HG03175 (cell line): ENCODE results near the gene CNNM2.
"Not testable (repeated sequence)": the region's sequence is repeated elsewhere in the genome, so short reads cannot be mapped to it uniquely, and the experiment has no call there.

ENCODE experiments used
- ATAC-seq: cut with Tn5 transposase; IDR thresholded peaks from one replicate; pipeline ENCODE4 v1.9.1; 2021; ENCODE audit warnings: mild to moderate bottlenecking, moderate library complexity; ENCODE audit not compliant: unreplicated experiment

The CNNM2 gene

GRCh38 chr10:102964713-102965112 is 46.6 kb downstream of the CNNM2 start:
- no peak for ATAC-seq

DNA sequence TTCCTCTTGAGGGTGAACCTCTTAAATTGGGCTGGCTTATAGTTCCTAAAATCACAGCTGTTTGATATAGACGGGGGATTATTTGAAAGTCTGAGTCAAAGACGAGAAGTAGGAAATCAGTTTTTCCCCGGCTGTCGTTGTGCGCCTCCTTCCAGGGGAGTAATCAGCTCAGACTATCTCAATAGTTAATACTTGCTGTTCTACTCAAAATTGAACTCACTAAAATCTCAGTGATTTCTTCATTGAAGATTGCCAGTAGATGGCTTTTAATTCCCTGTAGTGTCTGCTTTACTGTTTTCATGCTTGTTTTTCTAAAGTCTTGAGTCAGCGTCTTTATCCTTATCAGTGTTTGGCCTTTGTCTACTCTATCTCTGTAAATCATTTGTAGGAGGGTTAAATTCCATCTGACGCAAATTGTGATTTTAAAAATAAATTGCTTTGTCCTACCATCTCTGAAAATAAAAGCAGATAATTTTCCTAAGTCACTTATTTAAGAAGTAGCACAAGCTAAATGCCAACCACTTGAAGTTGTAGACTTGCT is 47.3 kb downstream of the CNNM2 start:
- no peak for ATAC-seq

DNA sequence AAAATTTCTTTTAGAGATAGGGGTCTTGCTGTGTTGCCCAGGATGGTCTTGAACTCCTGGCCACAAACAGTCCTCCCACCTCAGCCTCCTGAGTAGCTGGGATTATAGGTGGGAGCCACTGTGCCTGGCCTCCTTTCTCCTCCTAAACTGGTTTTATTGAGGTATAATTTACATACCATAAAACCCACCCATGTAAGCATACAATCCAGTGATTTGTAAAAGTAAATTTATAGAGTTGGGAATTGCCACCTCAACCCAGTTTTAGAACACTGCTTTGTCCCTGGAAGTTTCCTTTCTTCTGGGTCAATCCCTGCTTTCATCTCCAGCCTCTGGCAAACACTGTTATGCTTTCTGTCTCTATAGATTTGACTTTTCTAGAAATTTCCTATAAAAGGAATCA is 49.0 kb downstream of the CNNM2 start:
- ATAC-seq, result no peak

- no peak for ATAC-seq
Measured at GRCh38 chr10:102970562-102971340, 52.7 kb downstream of the CNNM2 start.

DNA sequence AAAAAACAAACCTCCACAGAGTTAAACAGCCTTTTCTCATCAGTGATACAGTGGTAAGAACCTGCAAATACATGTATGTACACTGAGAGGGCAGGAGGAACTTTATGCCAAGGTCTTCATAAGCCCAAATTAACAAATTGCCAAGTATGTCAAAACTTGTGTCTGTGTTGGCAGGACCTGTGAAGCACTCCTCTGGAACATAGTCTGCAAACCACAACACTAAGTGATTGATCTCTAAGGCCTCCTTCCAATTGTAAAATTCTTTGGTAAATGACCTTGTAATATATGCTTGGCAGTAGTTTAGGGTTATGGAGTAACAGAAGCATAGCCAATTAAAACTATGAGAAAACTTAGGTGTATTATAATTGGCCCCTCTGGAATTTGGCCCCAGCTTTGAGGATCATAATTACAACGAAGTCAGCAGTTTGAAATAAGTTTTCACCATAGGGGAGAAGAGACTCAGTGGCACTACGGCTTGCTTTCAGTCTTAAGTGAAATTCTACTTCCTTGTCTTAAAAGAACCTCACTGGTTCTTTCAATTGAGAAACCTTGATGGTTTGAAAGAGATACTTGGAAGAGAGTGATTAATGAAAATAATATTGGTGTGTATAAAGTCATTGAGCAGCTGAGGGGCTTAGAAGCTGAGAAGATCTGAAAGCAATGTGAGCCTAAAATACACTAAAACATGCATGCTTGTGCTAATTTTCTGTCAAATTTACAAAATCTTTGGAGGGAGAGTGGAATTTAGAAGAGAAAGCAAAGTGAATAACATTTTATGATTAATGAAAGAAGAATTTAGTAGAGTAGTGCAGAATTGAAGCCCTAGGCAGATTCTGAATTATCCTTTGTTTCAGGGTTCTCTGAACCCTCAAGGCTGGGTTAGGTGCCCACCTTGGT is 57.6 kb downstream of the CNNM2 start:
- ATAC-seq, result no peak

DNA sequence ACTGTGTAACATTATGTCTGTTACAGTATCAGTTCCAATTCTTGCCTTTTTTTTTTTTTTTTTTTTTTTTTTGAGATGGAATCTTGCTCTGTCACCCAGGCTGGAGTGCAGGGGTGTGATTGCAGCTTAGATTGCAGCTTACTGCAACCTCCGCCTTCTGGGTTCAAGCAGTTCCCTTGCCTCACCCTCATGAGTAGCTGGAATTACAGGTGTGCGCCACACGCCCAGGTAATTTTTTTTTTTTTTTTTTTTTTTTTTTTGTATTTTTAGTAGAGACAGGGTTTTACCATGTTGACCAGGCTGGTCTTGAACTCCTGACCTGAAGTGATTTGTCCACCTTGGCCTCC is 58.3 kb downstream of the CNNM2 start:
- not testable (repeated sequence) for ATAC-seq

GRCh38 chr10:102982296-102982695 is 64.2 kb downstream of the CNNM2 start:
- no peak for ATAC-seq

DNA sequence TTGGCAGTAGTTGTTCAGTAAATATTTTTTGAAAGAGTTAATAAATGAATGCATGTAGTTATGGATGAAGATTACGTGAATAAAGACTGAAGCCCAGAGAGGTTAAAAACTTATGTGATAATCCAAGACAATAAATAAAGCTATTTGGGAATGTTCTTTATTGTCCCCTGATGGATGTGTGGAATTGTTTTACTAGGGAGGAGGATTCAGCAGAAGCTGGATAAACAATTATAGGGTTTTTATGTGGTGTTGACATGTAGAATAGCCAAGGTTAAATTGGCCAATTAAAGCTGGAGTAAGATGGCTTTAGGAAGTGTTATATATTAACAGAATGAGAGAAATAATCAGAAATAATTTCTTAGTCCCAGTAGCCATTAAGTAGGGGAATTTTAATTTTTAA is 66.0 kb downstream of the CNNM2 start:
- no peak for ATAC-seq

GRCh38 chr10:102985811-102986210 is 67.7 kb downstream of the CNNM2 start:
- no peak for ATAC-seq

DNA sequence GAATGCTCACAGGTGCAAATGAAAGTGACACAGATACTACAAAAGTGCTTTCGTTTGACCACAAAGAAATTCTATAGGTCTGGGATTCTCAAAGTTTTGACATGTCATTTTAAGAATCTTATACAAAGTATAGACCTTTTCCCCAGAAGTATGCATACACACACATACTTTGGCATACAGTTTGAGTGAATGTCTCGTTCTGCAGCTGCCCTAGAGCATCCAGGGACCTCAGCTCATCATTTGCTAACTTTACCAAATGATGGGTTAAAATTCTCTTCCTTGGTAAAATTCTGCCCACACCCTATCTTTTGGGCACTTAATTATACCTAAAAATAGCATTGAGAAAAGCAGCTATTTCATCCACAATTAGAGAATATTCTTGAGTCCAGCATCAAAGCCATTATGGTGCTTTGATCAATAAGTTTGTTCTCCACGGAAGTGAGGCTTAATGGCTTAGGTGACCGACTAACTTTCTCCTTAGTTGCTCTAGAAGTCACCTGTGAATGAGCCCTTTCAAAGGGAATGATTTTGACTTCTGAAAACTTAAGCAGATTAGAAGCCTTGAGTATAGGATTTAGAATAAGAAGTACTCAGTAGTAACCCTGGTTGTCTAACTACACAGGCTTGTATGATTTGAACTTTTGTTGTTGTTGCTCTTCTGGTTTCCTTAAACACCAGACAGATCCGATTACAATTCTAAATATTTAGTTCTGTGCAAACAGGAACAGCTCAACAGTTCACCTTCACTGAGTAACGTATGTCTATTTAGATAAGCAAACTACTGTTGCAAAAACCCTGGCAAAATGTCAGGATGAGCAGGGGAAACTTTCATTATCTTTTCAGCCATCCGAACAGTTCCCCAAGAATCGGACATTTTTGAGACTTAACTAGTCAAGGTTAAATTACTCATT is 70.6 kb downstream of the CNNM2 start:
- ATAC-seq, result no peak

GRCh38 chr10:102994531-102995295 is 76.6 kb downstream of the CNNM2 start:
- ATAC-seq, result no peak

- no peak for ATAC-seq
Measured at GRCh38 chr10:102996876-102997275, 78.8 kb downstream of the CNNM2 start.

GRCh38 chr10:102997998-102998397 is 79.9 kb downstream of the CNNM2 start:
- no peak for ATAC-seq

DNA sequence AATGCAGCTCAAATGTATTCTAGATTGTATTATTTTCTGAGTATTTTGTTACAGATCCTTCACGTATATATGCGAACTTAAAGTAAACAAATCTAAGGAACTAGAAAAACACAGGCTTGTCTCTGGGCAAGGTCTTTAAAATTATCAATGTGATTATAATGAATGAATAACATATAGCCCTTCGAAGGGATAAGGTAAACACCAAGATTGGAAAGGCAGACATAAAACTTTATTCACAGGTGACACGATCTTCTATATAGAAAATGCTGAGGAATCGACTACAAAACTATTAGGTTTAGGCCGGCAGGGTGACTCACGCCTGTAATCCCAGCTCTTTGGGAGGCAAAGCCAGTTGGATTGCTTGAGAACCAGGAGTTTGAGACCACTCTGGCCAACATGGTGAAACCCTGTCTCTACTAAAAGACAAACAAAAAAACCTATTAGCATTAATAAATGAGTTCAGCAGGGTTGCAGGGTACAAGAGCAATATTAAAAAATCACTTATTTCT is 80.4 kb downstream of the CNNM2 start:
- ATAC-seq, result no peak

DNA sequence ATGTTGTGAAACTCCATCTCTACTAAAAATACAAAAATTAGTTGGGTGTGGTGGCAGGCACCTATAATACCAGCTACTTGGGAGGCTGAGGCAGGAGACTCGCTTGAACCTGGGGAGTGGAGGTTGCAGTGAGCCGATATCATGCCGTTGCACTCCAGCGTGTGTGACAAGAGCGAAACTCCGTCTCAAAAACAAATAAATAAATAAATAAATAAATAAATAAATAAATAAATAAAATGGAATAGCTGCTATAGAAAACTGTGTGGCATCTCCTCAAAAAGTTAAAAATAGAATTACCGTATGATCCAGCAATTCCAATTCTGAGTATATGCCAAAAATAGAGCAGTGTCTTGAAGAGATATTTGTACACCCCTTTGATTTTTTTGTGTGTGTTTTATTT is 82.0 kb downstream of the CNNM2 start:
- not testable (repeated sequence) for ATAC-seq

DNA sequence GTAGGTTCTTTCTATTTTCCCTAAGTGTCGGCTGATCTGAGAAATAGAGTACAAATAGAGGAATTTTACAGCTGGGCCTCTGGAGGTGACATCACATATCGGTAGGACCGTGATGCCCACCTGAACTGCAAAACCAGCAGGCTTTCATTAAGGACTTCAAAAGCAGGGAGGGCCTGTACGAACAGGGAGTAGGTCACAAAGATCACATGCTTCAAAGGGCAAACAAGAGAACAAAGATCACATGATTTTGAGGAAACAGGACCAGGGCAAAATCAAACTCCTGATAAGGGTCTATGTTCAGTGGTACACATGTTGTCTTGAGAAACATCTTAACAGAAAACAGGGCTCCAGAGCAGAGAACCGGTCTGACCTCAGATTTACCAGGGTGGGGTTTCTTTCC is 88.9 kb downstream of the CNNM2 start:
- ATAC-seq, result no peak

GRCh38 chr10:103013416-103013815 is 95.3 kb downstream of the CNNM2 start:
- ATAC-seq, result no peak

DNA sequence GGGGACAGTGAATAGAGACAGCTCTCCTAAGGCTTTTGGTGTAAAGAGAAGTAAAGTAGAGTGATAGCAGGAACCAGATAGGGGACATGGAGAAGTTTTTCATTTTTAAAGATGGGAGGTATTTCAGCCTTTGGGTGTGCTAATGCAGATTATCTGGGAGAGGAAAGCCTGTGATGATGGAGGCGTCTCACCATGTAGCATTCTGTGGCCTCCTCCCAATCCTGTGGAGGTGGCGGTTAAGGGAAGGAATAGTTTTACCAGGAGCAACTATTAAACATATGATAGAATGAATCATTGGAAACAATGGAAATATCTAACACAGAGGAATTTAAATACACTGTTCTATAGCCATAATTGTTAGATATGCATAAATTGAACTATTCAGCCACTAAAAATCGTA is 101.3 kb downstream of the CNNM2 start:
- no peak for ATAC-seq

- ATAC-seq, result no peak
Measured at GRCh38 chr10:103021150-103021899, 103.2 kb downstream of the CNNM2 start.
